C4-2B (cell line): ENCODE measurements around the gene RNU1-1.
"Not testable (repeated sequence)": the region's sequence is repeated elsewhere in the genome, so short reads cannot be mapped to it uniquely, and the experiment has no call there.

Experiments used
- ZFX ChIP-seq: fragments of 450-650 bp; IDR thresholded peaks from 2 replicates; pipeline ENCODE4 v1.6.1; 2017
- TF ChIP-seq, protein P1 (sequence below): fragments of 450-650 bp; conservative IDR thresholded peaks from 2 replicates; pipeline ENCODE4 v1.5.1; 2017; ENCODE audit warnings: mild to moderate bottlenecking

DNA sequence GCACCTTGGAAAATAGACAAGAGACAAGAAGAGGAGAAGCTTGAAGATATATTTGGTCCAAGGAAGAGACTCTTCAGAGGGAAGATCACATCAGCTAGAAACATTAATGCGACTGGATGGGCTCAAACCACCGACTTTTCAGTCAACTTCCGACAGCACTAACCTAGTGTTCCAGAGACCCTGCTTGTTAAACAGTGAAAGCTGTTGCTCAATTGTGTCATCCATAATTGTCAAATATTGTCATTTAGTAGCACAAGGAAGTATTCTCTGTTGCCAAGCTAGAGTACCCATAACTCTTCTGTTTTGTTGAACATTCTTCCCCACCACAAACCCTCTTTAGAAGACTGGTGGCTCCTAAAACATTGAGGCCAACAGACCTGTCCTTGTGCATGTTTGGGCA, 42.9 kb upstream of the RNU1-1 start:
- TF ChIP-seq, protein P1, sequence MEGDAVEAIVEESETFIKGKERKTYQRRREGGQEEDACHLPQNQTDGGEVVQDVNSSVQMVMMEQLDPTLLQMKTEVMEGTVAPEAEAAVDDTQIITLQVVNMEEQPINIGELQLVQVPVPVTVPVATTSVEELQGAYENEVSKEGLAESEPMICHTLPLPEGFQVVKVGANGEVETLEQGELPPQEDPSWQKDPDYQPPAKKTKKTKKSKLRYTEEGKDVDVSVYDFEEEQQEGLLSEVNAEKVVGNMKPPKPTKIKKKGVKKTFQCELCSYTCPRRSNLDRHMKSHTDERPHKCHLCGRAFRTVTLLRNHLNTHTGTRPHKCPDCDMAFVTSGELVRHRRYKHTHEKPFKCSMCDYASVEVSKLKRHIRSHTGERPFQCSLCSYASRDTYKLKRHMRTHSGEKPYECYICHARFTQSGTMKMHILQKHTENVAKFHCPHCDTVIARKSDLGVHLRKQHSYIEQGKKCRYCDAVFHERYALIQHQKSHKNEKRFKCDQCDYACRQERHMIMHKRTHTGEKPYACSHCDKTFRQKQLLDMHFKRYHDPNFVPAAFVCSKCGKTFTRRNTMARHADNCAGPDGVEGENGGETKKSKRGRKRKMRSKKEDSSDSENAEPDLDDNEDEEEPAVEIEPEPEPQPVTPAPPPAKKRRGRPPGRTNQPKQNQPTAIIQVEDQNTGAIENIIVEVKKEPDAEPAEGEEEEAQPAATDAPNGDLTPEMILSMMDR, result not testable (repeated sequence)
- not testable (repeated sequence) for TF ChIP-seq ZFX
